ENCODE measurements around the gene OR5M11.

- TF ChIP-seq EZH2 (IDR thresholded peaks at IDR 0.05; ENCODE audit: low read length, missing control alignments) = no peak
- no peak for TF ChIP-seq CTCF (conservative IDR thresholded peaks at IDR 0.05 in 1 of 2, IDR thresholded peaks at IDR 0.05 in 1 of 2; ENCODE audit: low read depth in 1 of 2, low read length in 2 of 2)
Observed at GRCh38 chr11:56497010-56497409, 46.0 kb downstream of the OR5M11 start.
